ENCODE measurements around the gene SLC40A1. TPM values are rescaled to one million over a fixed set of nuclear protein-coding genes. Genes with fewer than 3 reads are reported as not detected.
"Not testable (repeated sequence)": the region's sequence is repeated elsewhere in the genome, so short reads cannot be mapped to it uniquely, and the experiment has no call there.

Gene SLC40A1
- polyA plus RNA-seq, 3 donors = 119 to 125 (median 120) TPM

- no peak for DNase-seq (ENCODE audit: extremely low read depth in 1 of 11, low read depth in 9 of 11, low spot score in 4 of 11)
These were observed 29.3 kb upstream of the SLC40A1 start for GRCh38 chr2:189609853-189610252.

GRCh38 chr2:189609423-189609816 lies 28.8 kb upstream of the SLC40A1 start:
- no peak for DNase-seq (ENCODE audit: extremely low read depth in 1 of 11, low read depth in 9 of 11, low spot score in 4 of 11)

GRCh38 chr2:189608795-189609422 lies 28.3 kb upstream of the SLC40A1 start:
- DNase-seq (ENCODE audit: extremely low read depth in 1 of 11, low read depth in 9 of 11, low spot score in 4 of 11) = no peak

GRCh38 chr2:189608170-189608569 lies 27.6 kb upstream of the SLC40A1 start:
- DNase-seq (ENCODE audit: extremely low read depth in 1 of 11, low read depth in 9 of 11, low spot score in 4 of 11) = no peak

- DNase-seq (ENCODE audit: extremely low read depth in 1 of 11, low read depth in 9 of 11, low spot score in 4 of 11) = no peak
These were observed 21.6 kb upstream of the SLC40A1 start for GRCh38 chr2:189602233-189602632.

- not testable (repeated sequence) for DNase-seq (ENCODE audit: extremely low read depth in 1 of 11, low read depth in 9 of 11, low spot score in 4 of 11)
These were observed 21.1 kb upstream of the SLC40A1 start for GRCh38 chr2:189601652-189602051.

- DNase-seq (ENCODE audit: extremely low read depth in 1 of 11, low read depth in 9 of 11, low spot score in 4 of 11) = no peak
These were observed 20.5 kb upstream of the SLC40A1 start for GRCh38 chr2:189601043-189601442.

- DNase-seq (ENCODE audit: extremely low read depth in 1 of 11, low read depth in 9 of 11, low spot score in 4 of 11) = no peak
These were observed 18.7 kb upstream of the SLC40A1 start for GRCh38 chr2:189599245-189599644.

GRCh38 chr2:189595417-189595816 lies 14.8 kb upstream of the SLC40A1 start:
- DNase-seq (ENCODE audit: extremely low read depth in 1 of 11, low read depth in 9 of 11, low spot score in 4 of 11) = no peak

GRCh38 chr2:189594305-189594704 lies 13.7 kb upstream of the SLC40A1 start:
- DNase-seq (ENCODE audit: extremely low read depth in 1 of 11, low read depth in 9 of 11, low spot score in 4 of 11) = no peak

GRCh38 chr2:189593115-189593514 lies 12.5 kb upstream of the SLC40A1 start:
- DNase-seq (ENCODE audit: extremely low read depth in 1 of 11, low read depth in 9 of 11, low spot score in 4 of 11) = no peak

GRCh38 chr2:189592353-189592984 lies 11.9 kb upstream of the SLC40A1 start:
- no peak for DNase-seq (ENCODE audit: extremely low read depth in 1 of 11, low read depth in 9 of 11, low spot score in 4 of 11)

- DNase-seq (ENCODE audit: extremely low read depth in 1 of 11, low read depth in 9 of 11, low spot score in 4 of 11) = no peak
These were observed 7.2 kb upstream of the SLC40A1 start for GRCh38 chr2:189587780-189588179.

- DNase-seq (ENCODE audit: extremely low read depth in 1 of 11, low read depth in 9 of 11, low spot score in 4 of 11) = no peak
These were observed 4.7 kb upstream of the SLC40A1 start for GRCh38 chr2:189585226-189585756.

- DNase-seq (ENCODE audit: extremely low read depth in 1 of 11, low read depth in 9 of 11, low spot score in 4 of 11) = no peak
These were observed 4.1 kb upstream of the SLC40A1 start for GRCh38 chr2:189584686-189585085.

GRCh38 chr2:189583227-189584198 lies 2.9 kb upstream of the SLC40A1 start:
- no peak for DNase-seq (ENCODE audit: extremely low read depth in 1 of 11, low read depth in 9 of 11, low spot score in 4 of 11)

- DNase-seq (ENCODE audit: extremely low read depth in 1 of 11, low read depth in 9 of 11, low spot score in 4 of 11) = no peak
These were observed 2.2 kb upstream of the SLC40A1 start for GRCh38 chr2:189582809-189583192.

GRCh38 chr2:189582140-189582808 lies 1.7 kb upstream of the SLC40A1 start:
- DNase-seq (ENCODE audit: extremely low read depth in 1 of 11, low read depth in 9 of 11, low spot score in 4 of 11) = no peak
